ENCODE measurements around the gene CUX1.
"Not testable (repeated sequence)": the region's sequence is repeated elsewhere in the genome, so short reads cannot be mapped to it uniquely, and the experiment has no call there.

Gene CUX1

GRCh38 chr7:102322202-102322715, 504.8 kb downstream of the CUX1 start:
- no peak for DNase-seq

GRCh38 chr7:102323914-102324195, 506.4 kb downstream of the CUX1 start:
- no peak for DNase-seq

DNA sequence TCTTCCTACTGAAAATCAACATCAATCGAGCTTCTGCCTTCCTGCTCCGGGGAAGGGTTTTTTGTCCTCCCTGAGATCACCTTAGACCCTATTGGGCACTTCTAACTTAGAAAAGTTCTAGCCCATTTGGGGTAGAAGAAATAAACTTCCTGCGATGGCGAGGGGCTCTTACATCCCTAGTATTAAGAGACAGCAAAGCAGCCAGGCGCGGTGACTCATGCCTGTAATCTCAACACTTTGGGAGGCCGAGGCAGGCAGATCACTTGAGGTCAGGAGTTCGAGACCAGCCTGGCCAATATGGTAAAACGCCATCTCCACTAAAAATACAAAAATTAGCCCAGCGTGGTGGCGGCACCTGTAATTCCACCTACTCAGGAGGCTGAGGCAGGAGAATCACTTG, 507.7 kb downstream of the CUX1 start:
- not testable (repeated sequence) for DNase-seq

- no peak for DNase-seq
Observed at GRCh38 chr7:102326157-102326889, 508.9 kb downstream of the CUX1 start.

DNA sequence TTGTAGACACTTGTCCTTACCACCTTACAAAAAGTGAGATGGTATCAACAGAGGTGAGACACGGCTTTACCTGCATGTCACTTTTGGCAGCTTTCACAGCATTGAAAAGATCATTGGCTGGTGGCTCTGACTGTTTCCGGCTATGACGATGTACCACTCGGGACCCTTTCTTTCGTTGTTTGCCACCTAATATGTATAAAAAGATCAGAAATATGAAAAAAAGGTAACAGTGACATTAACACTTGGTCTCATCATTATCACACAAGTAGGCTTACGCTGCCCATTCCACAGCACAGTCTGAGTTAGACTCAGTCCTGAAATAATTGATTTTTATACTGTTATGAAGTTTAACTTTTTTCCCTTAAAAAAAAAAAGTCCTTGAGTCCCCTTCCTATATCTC, 509.8 kb downstream of the CUX1 start:
- DNase-seq, result not testable (repeated sequence)

GRCh38 chr7:102328863-102329262, 511.4 kb downstream of the CUX1 start:
- not testable (repeated sequence) for DNase-seq

DNA sequence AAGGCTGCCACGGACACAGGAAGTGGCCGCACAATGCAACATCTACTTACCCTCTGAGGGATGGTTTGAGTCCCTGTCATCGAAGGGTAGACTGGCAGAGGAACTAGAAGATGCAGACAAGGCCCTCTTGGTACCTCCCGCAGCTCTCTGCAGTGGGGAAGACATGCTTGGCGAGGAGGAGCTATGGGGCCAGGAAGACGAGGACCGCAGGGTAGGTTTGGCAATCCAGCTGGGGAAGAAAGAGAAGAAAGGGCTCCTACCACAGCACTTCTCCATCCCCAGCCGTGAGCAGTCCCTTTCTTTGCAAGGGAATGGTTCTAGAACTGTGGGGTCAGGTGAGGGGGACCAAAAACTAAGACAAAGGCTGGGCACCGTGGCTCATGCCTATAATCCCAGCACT, 511.9 kb downstream of the CUX1 start:
- not testable (repeated sequence) for DNase-seq

DNA sequence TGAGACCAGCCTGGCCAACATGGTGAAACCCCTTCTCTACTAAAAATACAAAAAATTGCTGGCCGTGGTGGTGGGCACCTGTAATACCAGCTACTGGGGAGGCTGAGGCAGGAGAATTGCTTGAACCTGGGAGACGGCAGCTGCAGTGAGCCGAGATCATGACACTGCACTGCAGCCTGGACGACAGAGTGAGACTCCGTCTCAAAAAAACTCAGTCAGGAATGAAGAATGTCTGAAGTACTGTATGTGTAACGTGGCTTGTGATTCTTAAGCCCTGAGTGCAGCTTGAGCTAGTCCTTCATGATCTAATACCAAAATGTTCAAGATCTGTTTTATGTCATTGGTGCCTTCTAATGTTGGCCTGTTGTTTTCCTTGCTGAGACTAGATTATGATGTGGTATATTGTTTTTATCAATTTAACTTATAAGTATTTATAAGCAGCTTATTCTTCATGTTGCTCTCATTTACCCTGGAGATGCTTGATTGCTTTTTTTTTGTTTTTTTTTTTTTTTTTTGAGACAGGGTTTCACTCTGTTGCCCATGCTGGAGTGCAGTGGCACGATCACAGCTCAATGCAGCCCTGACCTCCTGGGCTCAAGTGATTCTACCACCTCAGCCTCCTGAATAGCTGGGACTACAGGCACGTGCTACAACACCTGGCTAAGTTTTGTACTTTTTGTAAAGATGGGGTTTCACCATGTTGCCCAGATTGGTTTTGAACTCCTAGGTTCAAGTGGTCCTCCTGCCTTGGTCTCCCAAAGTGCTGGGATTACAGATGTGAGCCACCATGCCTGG, 513.4 kb downstream of the CUX1 start:
- not testable (repeated sequence) for DNase-seq

Data from hypothalamus (tissue), 51 donors.